HG03342 (cell line): ENCODE data around the gene UACA.

Experiments
- ATAC-seq: cut with Tn5 transposase; IDR thresholded peaks from one replicate; pipeline ENCODE4 v1.9.1; 2021; ENCODE audit warnings: mild to moderate bottlenecking, moderate library complexity; ENCODE audit not compliant: unreplicated experiment

The UACA gene

DNA sequence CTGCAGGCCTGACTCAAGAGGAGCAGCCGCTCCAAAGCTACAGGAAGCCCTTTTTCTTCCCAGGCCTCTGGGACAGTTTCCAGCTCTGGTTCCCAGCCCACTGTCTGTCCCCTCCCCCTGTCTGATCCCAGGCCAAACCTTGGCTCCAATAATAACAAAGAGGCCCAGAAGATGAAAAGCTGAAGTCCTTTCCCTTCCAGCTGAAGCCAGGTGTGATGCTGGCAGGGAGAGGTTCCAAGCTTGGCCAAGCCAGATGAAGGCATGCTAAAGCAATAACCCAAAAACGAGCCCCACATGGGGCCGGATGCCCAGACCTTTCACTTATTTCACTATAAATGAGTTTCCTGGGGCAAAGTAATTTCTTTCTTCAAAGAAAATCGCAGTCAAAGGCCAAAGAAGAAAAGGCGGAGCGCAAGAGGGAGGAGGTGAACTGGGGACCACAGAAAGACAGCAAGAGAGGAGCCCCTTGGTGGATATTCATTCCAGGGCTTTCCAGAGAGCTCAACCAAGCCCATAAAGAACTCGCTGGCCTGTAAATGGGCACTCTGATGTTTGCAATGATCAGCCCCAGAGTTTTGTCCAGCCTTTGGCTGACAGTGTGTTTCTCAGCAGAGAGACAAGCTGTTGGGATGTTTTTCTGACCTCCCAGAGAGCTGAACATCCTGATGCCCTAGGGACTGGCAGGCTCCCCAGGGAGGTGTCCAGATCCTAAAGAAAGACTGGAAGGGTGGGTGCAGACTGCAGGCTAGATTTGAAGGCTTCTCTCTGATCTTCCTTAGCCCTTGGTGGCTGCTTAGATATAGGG lies 157.6 kb downstream of the UACA start:
- ATAC-seq: no peak

DNA sequence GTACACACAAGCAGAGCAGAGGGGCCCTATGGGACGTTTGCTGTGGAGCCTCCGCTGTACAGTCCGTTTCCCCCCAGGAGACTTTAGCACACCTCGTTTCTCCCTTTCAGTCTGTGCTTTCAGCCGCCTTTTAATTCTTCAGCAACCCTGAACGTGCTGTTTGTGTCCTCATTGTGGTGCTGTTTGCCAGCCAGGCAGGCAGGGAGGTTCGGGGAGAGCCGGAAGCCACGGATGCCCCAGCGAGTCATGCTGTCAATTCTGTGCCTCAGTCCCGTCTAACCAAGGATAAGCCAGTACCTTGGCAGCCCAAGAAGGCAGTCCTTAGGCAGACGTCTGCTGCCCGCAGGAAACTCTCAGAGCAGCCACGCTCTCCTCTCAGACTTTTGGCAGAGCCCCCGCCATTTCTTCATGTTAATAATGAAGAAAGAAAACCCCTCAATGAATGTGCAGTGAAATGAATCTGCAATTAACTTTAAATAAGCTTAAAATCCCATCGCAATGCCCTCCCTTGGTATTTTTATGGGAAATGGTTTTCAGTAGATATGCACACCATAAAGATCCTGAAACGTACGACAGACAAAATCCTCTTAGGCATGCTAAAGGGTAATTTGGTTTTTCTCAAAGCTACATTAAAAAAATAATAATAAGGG lies 158.6 kb downstream of the UACA start:
- no peak for ATAC-seq
